ENCODE measurements around the gene PPFIA3.
A peak's percentile ranks its signal among the peaks of the same experiment; 100 is the strongest.

DNA sequence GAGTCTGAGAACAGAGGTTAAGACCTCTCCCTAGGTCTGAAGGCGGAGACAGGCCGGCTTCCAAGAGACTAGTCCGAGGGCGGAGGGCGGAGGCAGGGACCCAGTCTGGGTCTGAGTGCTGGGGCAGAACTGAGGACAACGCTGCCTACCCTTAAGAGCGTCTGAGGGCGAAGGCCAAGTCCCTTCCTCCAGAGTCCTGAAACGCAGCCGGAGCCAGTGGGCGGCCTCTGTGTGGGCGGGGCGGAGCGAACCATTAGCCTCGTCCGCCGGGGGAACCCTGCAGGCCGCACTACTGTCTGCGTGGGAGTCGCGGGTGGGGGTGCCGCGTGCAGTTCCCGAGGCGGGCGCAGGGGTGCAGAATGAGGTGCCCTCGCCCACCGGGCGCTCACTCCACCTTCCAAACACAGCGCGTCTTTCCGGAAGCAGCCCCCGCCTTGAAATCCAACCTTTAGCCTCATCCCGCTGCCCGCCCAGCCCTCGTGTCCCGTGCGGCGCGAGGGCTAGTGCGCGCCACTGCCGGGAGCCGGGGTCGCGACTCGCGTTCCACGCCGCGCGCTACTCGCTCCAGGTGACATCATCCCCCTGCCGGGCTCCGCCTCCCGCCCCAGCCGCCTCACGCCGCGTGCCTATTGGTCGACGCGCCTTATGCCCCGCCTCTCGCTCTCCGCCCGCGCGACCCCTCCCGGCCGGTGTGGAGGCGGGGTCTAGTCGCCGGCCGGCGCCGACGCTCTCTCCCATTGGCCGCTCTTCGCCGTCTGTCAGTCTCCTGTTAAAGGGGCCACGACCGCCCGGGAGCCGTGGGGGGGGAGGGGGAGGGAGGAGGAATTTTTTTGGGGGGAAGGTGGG lies 556 bp upstream of the PPFIA3 start, which contains the start of gene C19orf73:
- TF ChIP-seq, protein P1, sequence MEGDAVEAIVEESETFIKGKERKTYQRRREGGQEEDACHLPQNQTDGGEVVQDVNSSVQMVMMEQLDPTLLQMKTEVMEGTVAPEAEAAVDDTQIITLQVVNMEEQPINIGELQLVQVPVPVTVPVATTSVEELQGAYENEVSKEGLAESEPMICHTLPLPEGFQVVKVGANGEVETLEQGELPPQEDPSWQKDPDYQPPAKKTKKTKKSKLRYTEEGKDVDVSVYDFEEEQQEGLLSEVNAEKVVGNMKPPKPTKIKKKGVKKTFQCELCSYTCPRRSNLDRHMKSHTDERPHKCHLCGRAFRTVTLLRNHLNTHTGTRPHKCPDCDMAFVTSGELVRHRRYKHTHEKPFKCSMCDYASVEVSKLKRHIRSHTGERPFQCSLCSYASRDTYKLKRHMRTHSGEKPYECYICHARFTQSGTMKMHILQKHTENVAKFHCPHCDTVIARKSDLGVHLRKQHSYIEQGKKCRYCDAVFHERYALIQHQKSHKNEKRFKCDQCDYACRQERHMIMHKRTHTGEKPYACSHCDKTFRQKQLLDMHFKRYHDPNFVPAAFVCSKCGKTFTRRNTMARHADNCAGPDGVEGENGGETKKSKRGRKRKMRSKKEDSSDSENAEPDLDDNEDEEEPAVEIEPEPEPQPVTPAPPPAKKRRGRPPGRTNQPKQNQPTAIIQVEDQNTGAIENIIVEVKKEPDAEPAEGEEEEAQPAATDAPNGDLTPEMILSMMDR (IDR thresholded peaks at IDR 0.05) = peak in 4 of 6 experiments; percentile 12 to 49 (median 40)
- TF ChIP-seq POLR2A (IDR thresholded peaks at IDR 0.05) = peak in 3 of 4 donors; percentile 21 to 62 (median 41)

All from esophagus squamous epithelium (tissue), 4 donors.